Inferior parietal cortex (tissue), 1 donor: Measurements from ENCODE around the gene PSMD11.
"Not testable (repeated sequence)": the region's sequence is repeated elsewhere in the genome, so short reads cannot be mapped to it uniquely, and the experiment has no call there.

Source experiments
- DNase-seq: peaks from one replicate; pipeline ENCODE4 v3.0.0-alpha.2; 2016; ENCODE audit errors: extremely low spot score

PSMD11 gene

DNA sequence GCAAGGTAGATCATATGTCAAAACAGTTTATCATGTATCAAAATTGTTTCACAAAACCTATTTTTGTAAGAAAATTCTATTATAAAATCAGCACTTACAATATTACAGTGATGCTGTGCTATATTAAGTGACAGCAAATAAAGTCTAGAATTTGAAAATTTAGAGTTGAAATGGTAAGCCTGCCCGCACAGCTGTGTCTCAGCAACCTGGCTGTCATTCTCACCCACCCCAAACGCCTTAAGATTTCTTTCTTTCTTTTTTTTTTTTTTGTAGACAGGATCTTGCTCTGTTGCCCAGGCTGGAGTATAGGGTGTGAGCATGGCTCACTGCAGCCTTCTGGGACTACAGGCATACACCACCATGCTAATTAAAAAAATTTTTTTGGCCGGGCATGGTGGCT is 69.3 kb downstream of the PSMD11 start:
- no peak for DNase-seq

DNA sequence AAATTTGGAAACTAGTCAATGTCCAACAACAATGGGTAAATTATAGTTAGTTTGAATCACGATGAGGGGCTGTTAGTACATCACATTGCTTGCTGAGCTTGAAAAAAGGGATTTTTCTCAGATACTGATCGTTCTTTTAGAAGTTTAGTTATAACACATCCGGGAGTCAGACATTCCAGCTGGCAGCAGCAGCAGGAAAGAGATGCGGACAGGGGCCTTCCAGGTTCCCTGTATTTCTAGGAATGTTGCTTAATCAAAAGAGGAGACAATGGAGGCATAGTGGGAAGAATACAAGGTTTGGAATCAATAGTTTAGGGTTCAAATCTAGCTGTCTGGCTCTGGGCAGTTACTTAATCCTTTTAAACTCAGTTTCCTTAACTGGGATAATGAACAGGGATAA is 70.3 kb downstream of the PSMD11 start:
- peak; percentile 23 for DNase-seq

DNA sequence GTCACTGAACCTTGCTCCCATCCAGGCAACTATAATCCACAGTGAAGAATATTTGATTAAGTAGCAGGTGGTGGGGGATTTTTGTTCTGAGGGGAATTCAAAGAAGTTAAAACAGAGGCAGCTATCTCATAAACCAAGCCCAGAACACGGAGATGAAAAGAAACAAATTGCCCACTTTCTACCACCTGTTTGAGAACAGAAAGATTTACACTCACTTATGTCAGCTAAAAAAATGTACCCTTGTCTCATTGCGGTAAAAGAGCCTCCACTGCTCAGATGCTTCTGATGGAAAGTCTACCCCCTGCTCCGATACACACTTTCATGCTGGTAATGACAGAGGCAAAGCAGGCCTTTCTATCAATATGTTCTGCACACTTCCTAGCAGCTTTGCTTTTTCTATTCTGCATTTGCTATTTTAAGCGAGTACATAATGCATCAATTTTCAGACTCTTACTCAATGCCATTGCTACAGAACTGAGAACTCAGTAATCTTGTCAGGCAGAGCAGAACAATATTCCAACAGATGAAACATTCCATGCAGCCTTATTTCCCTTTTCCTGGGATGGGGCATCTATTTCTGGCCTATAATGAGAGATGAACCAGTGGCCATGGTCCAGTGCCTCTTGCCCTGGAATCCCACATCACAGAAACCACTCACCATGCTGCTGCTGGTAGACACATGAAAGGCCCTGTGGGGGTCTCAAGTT is 71.5 kb downstream of the PSMD11 start:
- DNase-seq: peak; percentile 59

DNA sequence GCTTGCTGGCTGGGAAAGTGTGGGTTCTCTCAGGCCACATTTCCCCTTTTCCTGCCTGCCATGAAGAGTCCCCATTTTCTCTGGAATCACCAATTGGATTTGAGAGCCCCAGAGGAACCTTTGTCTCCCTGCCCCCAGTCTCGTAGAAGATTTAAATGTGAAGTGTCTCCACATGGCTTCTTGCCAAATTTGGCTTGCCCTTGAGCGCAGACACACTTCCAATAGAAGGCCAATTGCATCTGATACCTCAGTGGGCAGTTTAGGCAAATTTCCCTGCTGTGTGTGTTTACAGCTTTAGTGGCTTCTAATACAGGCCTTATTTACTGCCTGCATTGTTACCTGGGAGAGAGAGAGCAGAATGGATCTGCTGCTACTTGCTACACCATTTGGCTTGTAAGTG is 72.1 kb downstream of the PSMD11 start:
- DNase-seq: no peak

GRCh38 chr17:32516940-32517701 is 72.8 kb downstream of the PSMD11 start:
- no peak for DNase-seq

DNA sequence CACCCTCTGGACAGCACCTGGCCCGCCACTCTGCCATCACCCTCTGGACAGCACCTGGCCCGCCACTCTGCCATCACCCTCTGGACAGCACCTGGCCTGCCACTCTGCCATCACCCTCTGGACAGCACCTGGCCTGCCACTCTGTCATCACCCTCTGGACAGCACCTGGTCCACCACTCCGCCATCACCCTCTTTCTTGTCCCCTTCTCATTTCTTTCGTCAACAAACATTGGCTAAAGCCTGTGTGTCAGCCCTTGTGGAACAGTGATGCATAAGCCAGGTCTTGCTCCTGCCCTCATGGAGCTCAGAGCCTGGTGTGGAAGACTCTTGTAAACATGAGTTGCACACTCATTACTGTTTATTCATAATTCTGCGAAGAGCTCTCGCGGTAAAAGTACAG is 73.7 kb downstream of the PSMD11 start:
- no peak for DNase-seq

DNA sequence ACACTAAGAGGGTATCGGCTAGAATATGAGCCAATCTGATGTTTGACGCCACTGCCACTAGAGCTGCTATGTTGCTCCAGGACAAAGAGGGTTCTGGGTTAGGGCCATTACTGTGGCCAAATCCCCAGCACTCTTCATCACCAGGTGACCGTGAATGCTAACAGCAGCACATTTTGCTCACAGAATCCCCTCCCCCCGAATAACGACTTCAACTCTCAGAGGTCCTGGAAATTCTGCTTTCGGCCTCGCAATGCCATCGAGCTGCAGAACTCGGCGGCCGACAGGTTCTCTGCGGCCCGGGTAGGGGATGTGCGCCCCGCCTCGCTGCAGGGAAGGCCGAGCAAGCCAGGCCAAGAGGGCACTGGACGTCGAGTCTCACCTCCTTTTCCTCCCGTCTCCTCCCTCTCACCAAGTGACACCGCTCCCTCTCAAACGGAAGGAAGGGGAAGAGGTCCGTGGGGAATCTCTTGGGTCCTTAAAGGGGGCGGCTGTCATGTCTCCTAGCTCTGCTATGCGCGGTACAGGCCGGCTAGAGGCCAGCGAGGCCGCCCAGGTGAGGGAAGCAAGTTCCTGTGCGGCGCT is 74.4 kb downstream of the PSMD11 start:
- no peak for DNase-seq

- no peak for DNase-seq
These were observed 75.2 kb downstream of the PSMD11 start for GRCh38 chr17:32519228-32520103.

DNA sequence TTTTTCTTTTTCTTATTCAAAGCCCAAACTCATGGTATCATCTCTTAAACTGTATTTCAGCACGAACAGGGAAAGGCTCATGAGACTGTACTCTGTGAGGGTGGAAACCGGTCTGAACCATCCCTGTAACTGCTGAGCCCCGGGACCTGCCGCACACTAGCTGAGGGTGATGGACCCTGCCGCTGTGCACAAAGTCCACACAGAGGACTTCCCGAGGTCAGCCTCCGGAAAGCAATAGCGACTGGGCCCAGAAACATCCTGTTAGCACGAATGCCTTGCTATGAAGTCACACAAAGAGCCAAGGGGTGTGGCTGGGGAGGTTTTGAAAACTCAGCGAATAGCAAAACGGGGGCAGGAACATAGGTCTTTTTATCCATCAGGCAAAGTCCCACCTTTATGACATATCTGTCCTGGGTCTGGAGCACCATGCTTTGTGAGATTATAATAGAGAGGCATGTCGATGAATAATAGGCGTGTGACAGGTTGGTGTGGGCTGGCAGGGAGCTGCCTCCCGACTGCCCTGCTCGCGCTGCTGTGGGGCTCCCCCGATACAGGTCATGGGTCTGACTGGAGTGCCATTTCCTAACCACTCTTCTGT is 75.9 kb downstream of the PSMD11 start:
- DNase-seq: peak; percentile 42

- no peak for DNase-seq
These were observed 76.6 kb downstream of the PSMD11 start for GRCh38 chr17:32520737-32521404.

- no peak for DNase-seq
These were observed 78.8 kb downstream of the PSMD11 start for GRCh38 chr17:32523017-32523680.

- DNase-seq: no peak
These were observed 79.7 kb downstream of the PSMD11 start for GRCh38 chr17:32523827-32524552.

DNA sequence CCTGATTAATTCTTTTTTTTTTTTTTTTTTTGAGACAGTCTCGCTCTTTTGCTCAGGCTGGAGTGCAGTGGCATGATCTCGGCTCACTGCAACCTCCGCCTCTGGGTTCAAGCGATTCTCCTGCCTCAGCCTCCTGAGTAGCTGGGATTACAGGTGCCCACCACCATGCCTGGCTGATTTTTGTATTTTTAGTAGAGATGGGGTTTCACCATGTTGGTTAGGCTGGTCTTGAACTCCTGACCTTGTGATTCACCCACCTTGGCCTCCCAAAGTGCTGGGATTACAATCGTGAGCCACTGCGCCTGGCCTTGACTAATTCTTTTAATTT is 80.2 kb downstream of the PSMD11 start:
- DNase-seq: not testable (repeated sequence)

- DNase-seq: no peak
These were observed 80.8 kb downstream of the PSMD11 start for GRCh38 chr17:32525122-32525521.

- DNase-seq: no peak
These were observed 82.8 kb downstream of the PSMD11 start for GRCh38 chr17:32527146-32527545.

- no peak for DNase-seq
These were observed 84.5 kb downstream of the PSMD11 start for GRCh38 chr17:32528825-32529224.

GRCh38 chr17:32529604-32530003 is 85.3 kb downstream of the PSMD11 start:
- DNase-seq: no peak
